ENCODE data around the gene TMCO4.
"Not testable (repeated sequence)": the region's sequence is repeated elsewhere in the genome, so short reads cannot be mapped to it uniquely, and the experiment has no call there.

The TMCO4 gene

GRCh38 chr1:19799230-19800075, at the start of gene TMCO4:
TMCO4 (minus strand) TSS chr1:19799916; CDS start chr1:19780758, 19,158 bp downstream.
- peak in 3 of 4 experiments; percentile 8 to 54 (median 23) for DNase-seq

- DNase-seq = not testable (repeated sequence)
These were observed 49.6 kb upstream of the TMCO4 start for GRCh38 chr1:19849307-19849706.

- not testable (repeated sequence) for DNase-seq
These were observed 47.6 kb upstream of the TMCO4 start for GRCh38 chr1:19847334-19847733.

GRCh38 chr1:19846338-19846737, 46.6 kb upstream of the TMCO4 start:
- DNase-seq = no peak

- no peak for DNase-seq
These were observed 45.8 kb upstream of the TMCO4 start for GRCh38 chr1:19845555-19845954.

GRCh38 chr1:19844731-19845495, 45.2 kb upstream of the TMCO4 start:
- DNase-seq = no peak

GRCh38 chr1:19840228-19840627, 40.5 kb upstream of the TMCO4 start:
- DNase-seq = no peak

GRCh38 chr1:19837866-19838265, 38.1 kb upstream of the TMCO4 start:
- DNase-seq = no peak

- DNase-seq = no peak
These were observed 35.9 kb upstream of the TMCO4 start for GRCh38 chr1:19835578-19835977.

- no peak for DNase-seq
These were observed 31.7 kb upstream of the TMCO4 start for GRCh38 chr1:19831441-19831840.

- no peak for DNase-seq
These were observed 28.8 kb upstream of the TMCO4 start for GRCh38 chr1:19828546-19828945.

GRCh38 chr1:19825298-19825697, 25.6 kb upstream of the TMCO4 start:
- DNase-seq = no peak

- DNase-seq = no peak
These were observed 24.8 kb upstream of the TMCO4 start for GRCh38 chr1:19824541-19824940.

- no peak for DNase-seq
These were observed 24.3 kb upstream of the TMCO4 start for GRCh38 chr1:19824036-19824435.

GRCh38 chr1:19819701-19820100, 20.0 kb upstream of the TMCO4 start:
- no peak for DNase-seq

GRCh38 chr1:19818324-19818723, 18.6 kb upstream of the TMCO4 start:
- no peak for DNase-seq

GRCh38 chr1:19817160-19817559, 17.4 kb upstream of the TMCO4 start:
- no peak for DNase-seq

- DNase-seq = not testable (repeated sequence)
These were observed 17.0 kb upstream of the TMCO4 start for GRCh38 chr1:19816737-19817086.

- DNase-seq = no peak
These were observed 16.4 kb upstream of the TMCO4 start for GRCh38 chr1:19815801-19816736.

- DNase-seq = no peak
These were observed 15.2 kb upstream of the TMCO4 start, which contains the start of gene RNF186 for GRCh38 chr1:19814681-19815503. RNF186 (minus strand) TSS chr1:19815283; CDS start chr1:19815101, 182 bp downstream.

GRCh38 chr1:19814244-19814661, 14.5 kb upstream of the TMCO4 start:
- no peak for DNase-seq

GRCh38 chr1:19813643-19813960, 13.9 kb upstream of the TMCO4 start:
- DNase-seq = no peak

Measured in activated naive CD4-positive, alpha-beta T cell (primary cell).